Activated T-helper 1 cell treated with anti-CD3 and anti-CD28 coated beads, Interleukin-12 subunit alpha, Interleukin-12 subunit beta, Interleukin-2, Interleukin-4 antibody, amounts not matched to agents 30 ng/mL and 10 ng/mL and 1 ng/mL, durations not matched to agents 14 hours and 24 hours and 36 hours (primary cell): ENCODE data around the gene SIPA1L3. TPM values are rescaled to one million over a fixed set of nuclear protein-coding genes. Genes with fewer than 3 reads are reported as not detected.
A peak's percentile ranks its signal among the peaks of the same experiment; 100 is the strongest.
"Not testable (repeated sequence)": the region's sequence is repeated elsewhere in the genome, so short reads cannot be mapped to it uniquely, and the experiment has no call there.

ENCODE experiments used
- DNase-seq: peaks from one replicate; pipeline ENCODE4 v3.0.0; 2021; ENCODE audit warnings: low spot score
- H3K27ac Mint-ChIP-seq: one replicate; pipeline ENCODE4 v1.8.0; 2021; ENCODE audit warnings: mild to moderate bottlenecking, mixed read lengths
- H3K27me3 Mint-ChIP-seq: one replicate; pipeline ENCODE4 v1.8.0; 2022; ENCODE audit warnings: mild to moderate bottlenecking, moderate library complexity, mixed read lengths; ENCODE audit not compliant: insufficient read depth
- H3K36me3 Mint-ChIP-seq: one replicate; pipeline ENCODE4 v1.8.0; 2021; ENCODE audit warnings: low read depth, mixed read lengths
- H3K4me1 Mint-ChIP-seq: one replicate; pipeline ENCODE4 v1.8.0; 2021; ENCODE audit warnings: low read depth, mixed read lengths
- H3K4me3 Mint-ChIP-seq: one replicate; pipeline ENCODE4 v1.8.0; 2021; ENCODE audit warnings: mild to moderate bottlenecking, moderate library complexity, mixed read lengths
- H3K9me3 Mint-ChIP-seq: one replicate; pipeline ENCODE4 v1.8.0; 2021; ENCODE audit warnings: mixed read lengths
- intact Hi-C: fragments of 100-400 bp; cut with micrococcal nuclease; formaldehyde crosslinking; loops from one replicate; pipeline ENCODE4 v1.15.1; 2024
- total RNA-seq: library from RNA; stranded (reverse); gene quantifications from 2 replicates; pipeline ENCODE4 v1.2.3, GENCODE V29; 2022

Gene SIPA1L3
- total RNA-seq, 1 donor from 2014 or later, result 16.7 TPM

GRCh38 chr19:38213911-38214625 lies 307.1 kb downstream of the SIPA1L3 start:
- peak; percentile 58 for DNase-seq
- Mint-ChIP-seq H3K27me3 (peaks cover 49% of the 10 kb centered on the region), H3K4me1 (peaks cover 17% of the 10 kb centered on the region), H3K9me3 (no peaks in the 10 kb centered on the region), H3K36me3 (peaks cover 2% of the 10 kb centered on the region), H3K4me3 (peak overlapping the region; percentile 49), H3K27ac (peak overlapping the region; percentile 90)
- intact Hi-C loops, result no loop called here

GRCh38 chr19:38216785-38217641 lies 310.0 kb downstream of the SIPA1L3 start:
- intact Hi-C loops, result no loop called here
- Mint-ChIP-seq H3K4me3 (no peak overlapping the region), H3K36me3 (no peaks in the 10 kb centered on the region), H3K4me1 (peaks cover 10% of the 10 kb centered on the region), H3K9me3 (no peaks in the 10 kb centered on the region), H3K27me3 (peaks cover 40% of the 10 kb centered on the region), H3K27ac (no peak overlapping the region)
- no peak for DNase-seq

GRCh38 chr19:38218204-38218603 lies 311.2 kb downstream of the SIPA1L3 start:
- Mint-ChIP-seq H3K4me3 (no peak overlapping the region), H3K9me3 (no peaks in the 10 kb centered on the region), H3K27ac (no peak overlapping the region), H3K36me3 (peaks cover 2% of the 10 kb centered on the region), H3K27me3 (peaks cover 36% of the 10 kb centered on the region), H3K4me1 (peaks cover 14% of the 10 kb centered on the region)
- no peak for DNase-seq
- intact Hi-C loops, result no loop called here

- Mint-ChIP-seq H3K36me3 (peaks cover 4% of the 10 kb centered on the region), H3K27ac (no peak overlapping the region), H3K4me3 (no peak overlapping the region), H3K4me1 (peaks cover 15% of the 10 kb centered on the region), H3K9me3 (no peaks in the 10 kb centered on the region), H3K27me3 (peaks cover 38% of the 10 kb centered on the region)
- DNase-seq, result no peak
- intact Hi-C loops, result no loop called here
These were observed 312.2 kb downstream of the SIPA1L3 start for GRCh38 chr19:38219221-38219620.

GRCh38 chr19:38221421-38221820 lies 314.4 kb downstream of the SIPA1L3 start:
- peaks cover 46% of the 10 kb centered on the region for H3K27me3 Mint-ChIP-seq
- H3K9me3 Mint-ChIP-seq, result no peaks in the 10 kb centered on the region
- H3K27ac Mint-ChIP-seq, result no peak overlapping the region
- no peak for DNase-seq
- peaks cover 6% of the 10 kb centered on the region for H3K36me3 Mint-ChIP-seq
- H3K4me3 Mint-ChIP-seq, result no peak overlapping the region
- intact Hi-C loops, result loop anchor here (10.0 kb wide), 1 partner anchor 177 kb away; no protein-coding TSS in a partner anchor
- peaks cover 17% of the 10 kb centered on the region for H3K4me1 Mint-ChIP-seq

- H3K4me1 Mint-ChIP-seq, result peaks cover 23% of the 10 kb centered on the region
- H3K27me3 Mint-ChIP-seq, result peaks cover 53% of the 10 kb centered on the region
- H3K9me3 Mint-ChIP-seq, result no peaks in the 10 kb centered on the region
- no peak overlapping the region for H3K27ac Mint-ChIP-seq
- H3K4me3 Mint-ChIP-seq, result no peak overlapping the region
- no peak for DNase-seq
- peaks cover 6% of the 10 kb centered on the region for H3K36me3 Mint-ChIP-seq
- intact Hi-C loops, result loop anchor here (10.0 kb wide), 1 partner anchor 177 kb away; no protein-coding TSS in a partner anchor
These were observed 315.2 kb downstream of the SIPA1L3 start for GRCh38 chr19:38221919-38222830.

- intact Hi-C loops, result loop anchor here (10.0 kb wide), 1 partner anchor 178 kb away; no protein-coding TSS in a partner anchor
- Mint-ChIP-seq H3K4me3 (peak overlapping the region; percentile 11), H3K36me3 (peaks cover 6% of the 10 kb centered on the region), H3K27ac (peak overlapping the region; percentile 3), H3K9me3 (no peaks in the 10 kb centered on the region), H3K4me1 (peaks cover 29% of the 10 kb centered on the region), H3K27me3 (peaks cover 62% of the 10 kb centered on the region)
- no peak for DNase-seq
These were observed 316.1 kb downstream of the SIPA1L3 start for GRCh38 chr19:38223119-38223523.

- DNase-seq, result no peak
- H3K4me1 Mint-ChIP-seq, result peaks cover 29% of the 10 kb centered on the region
- H3K27ac Mint-ChIP-seq, result no peak overlapping the region
- intact Hi-C loops, result loop anchor here (10.0 kb wide), 1 partner anchor 179 kb away; no protein-coding TSS in a partner anchor
- no peaks in the 10 kb centered on the region for H3K9me3 Mint-ChIP-seq
- H3K27me3 Mint-ChIP-seq, result peaks cover 62% of the 10 kb centered on the region
- peaks cover 6% of the 10 kb centered on the region for H3K36me3 Mint-ChIP-seq
- peak overlapping the region; percentile 11 for H3K4me3 Mint-ChIP-seq
These were observed 316.6 kb downstream of the SIPA1L3 start for GRCh38 chr19:38223617-38224013.

- Mint-ChIP-seq H3K36me3 (peaks cover 6% of the 10 kb centered on the region), H3K27me3 (peaks cover 60% of the 10 kb centered on the region), H3K9me3 (no peaks in the 10 kb centered on the region), H3K27ac (peak within 1 kb of the TSS; percentile 64), H3K4me3 (peak within 1 kb of the TSS; percentile 83), H3K4me1 (peaks cover 29% of the 10 kb centered on the region)
- intact Hi-C loops, result loop anchor here (10.0 kb wide), 1 partner anchor 179 kb away; no protein-coding TSS in a partner anchor
- DNase-seq, result peak; percentile 47
These were observed 317.2 kb downstream of the SIPA1L3 start, which contains the start of gene DPF1 for GRCh38 chr19:38224014-38224862. Gene DPF1, minus strand, starts transcription at chr19:38224222. Its CDS starts 80 bp downstream, at chr19:38224142.

GRCh38 chr19:38224863-38225218 lies 317.8 kb downstream of the SIPA1L3 start:
- DNase-seq, H3K36me3 Mint-ChIP-seq, H3K27ac Mint-ChIP-seq, H3K9me3 Mint-ChIP-seq: not testable (repeated sequence)
- Mint-ChIP-seq H3K27me3 (peaks cover 62% of the 10 kb centered on the region), H3K4me3 (peak overlapping the region; percentile 83), H3K4me1 (peaks cover 29% of the 10 kb centered on the region)
- intact Hi-C loops, result loop anchor here (10.0 kb wide), 1 partner anchor 180 kb away; no protein-coding TSS in a partner anchor

- Mint-ChIP-seq H3K4me3 (peak overlapping the region; percentile 50), H3K4me1 (peaks cover 29% of the 10 kb centered on the region), H3K27ac (no peak overlapping the region), H3K9me3 (no peaks in the 10 kb centered on the region), H3K36me3 (peaks cover 6% of the 10 kb centered on the region), H3K27me3 (peaks cover 68% of the 10 kb centered on the region)
- intact Hi-C loops, result loop anchor here (10.0 kb wide), 1 partner anchor 183 kb away; no protein-coding TSS in a partner anchor
- DNase-seq, result no peak
These were observed 320.4 kb downstream of the SIPA1L3 start for GRCh38 chr19:38227287-38228004.
